Mesendoderm (in vitro differentiated cells): ENCODE results near the gene RNF115.
A peak's percentile ranks its signal among the peaks of the same experiment; 100 is the strongest.
"Not testable (repeated sequence)": the region's sequence is repeated elsewhere in the genome, so short reads cannot be mapped to it uniquely, and the experiment has no call there.

Experiments
- DNase-seq: peaks from one replicate; pipeline ENCODE4 v3.0.0; 2013
- H2AK5ac ChIP-seq: 2 replicates; pipeline ENCODE4 v1.6.1; 2013; ENCODE audit warnings: low read length, inconsistent platforms
- H2BK120ac ChIP-seq: 2 replicates; pipeline ENCODE4 v1.6.1; 2013; ENCODE audit warnings: low read depth, mild to moderate bottlenecking, low read length, moderate library complexity, mixed read lengths
- H2BK15ac ChIP-seq: replicated peaks from 2 replicates; pipeline ENCODE4 v1.6.1; 2013; ENCODE audit warnings: low read depth, mild to moderate bottlenecking, moderate library complexity
- H2BK5ac ChIP-seq: 2 replicates; pipeline ENCODE4 v1.6.1; 2013; ENCODE audit warnings: low read length, inconsistent platforms
- H3K18ac ChIP-seq: 2 replicates; pipeline ENCODE4 v1.6.1; 2013; ENCODE audit warnings: mild to moderate bottlenecking, low read length, mixed read lengths
- H3K23ac ChIP-seq: one replicate; pipeline ENCODE4 v1.6.1; 2013; ENCODE audit warnings: low read length
- H3K27ac ChIP-seq: 2 replicates; pipeline ENCODE4 v1.5.1; 2013; ENCODE audit warnings: low read depth, mild to moderate bottlenecking, inconsistent platforms, low read length, moderate library complexity
- H3K27me3 ChIP-seq: 2 replicates; pipeline ENCODE4 v1.6.1; 2013; ENCODE audit warnings: low read length, control low read depth, mild to moderate bottlenecking, inconsistent platforms; ENCODE audit not compliant: insufficient read depth, poor library complexity
- H3K36me3 ChIP-seq: 2 replicates; pipeline ENCODE4 v1.6.1; 2013; ENCODE audit warnings: low read length, inconsistent platforms; ENCODE audit not compliant: control insufficient read depth, insufficient read depth
- H3K4ac ChIP-seq: one replicate; pipeline ENCODE4 v1.6.1; 2013; ENCODE audit warnings: low read depth, mild to moderate bottlenecking, low read length, moderate library complexity
- H3K4me1 ChIP-seq: 2 replicates; pipeline ENCODE4 v1.6.1; 2013; ENCODE audit warnings: low read depth, low read length, inconsistent platforms; ENCODE audit not compliant: control insufficient read depth
- H3K4me2 ChIP-seq: 2 replicates; pipeline ENCODE4 v1.6.1; 2013; ENCODE audit warnings: low read length
- H3K4me3 ChIP-seq: 2 replicates; pipeline ENCODE4 v1.5.1; 2013; ENCODE audit warnings: mild to moderate bottlenecking, low read length
- H3K56ac ChIP-seq: one replicate; pipeline ENCODE4 v1.6.1; 2013; ENCODE audit warnings: low read length
- H3K79me1 ChIP-seq: 2 replicates; pipeline ENCODE4 v1.6.1; 2013; ENCODE audit warnings: low read length, inconsistent platforms
- H3K79me2 ChIP-seq: 2 replicates; pipeline ENCODE4 v1.6.1; 2013; ENCODE audit warnings: mild to moderate bottlenecking, low read length; ENCODE audit not compliant: control insufficient read depth, insufficient read depth
- H3K9ac ChIP-seq: 2 replicates; pipeline ENCODE4 v1.6.1; 2013; ENCODE audit warnings: low read length, inconsistent platforms
- H4K5ac ChIP-seq: one replicate; pipeline ENCODE4 v1.6.1; 2013; ENCODE audit warnings: low read length
- H4K8ac ChIP-seq: one replicate; pipeline ENCODE4 v1.6.1; 2013; ENCODE audit warnings: low read depth, mild to moderate bottlenecking, control low read depth, low read length, moderate library complexity
- WGBS: extraction: QIAGEN DNeasy Blood & Tissue Kit; methylation state at CpG from one replicate; pipeline ENCODE4 v1.1.7; 2013; ENCODE audit warnings: low lambda C conversion rate, missing lambda C conversion rate; ENCODE audit not compliant: insufficient coverage; ENCODE audit errors: extremely low coverage; 5-methylcytosine and 5-hydroxymethylcytosine counted together

Gene RNF115

DNA sequence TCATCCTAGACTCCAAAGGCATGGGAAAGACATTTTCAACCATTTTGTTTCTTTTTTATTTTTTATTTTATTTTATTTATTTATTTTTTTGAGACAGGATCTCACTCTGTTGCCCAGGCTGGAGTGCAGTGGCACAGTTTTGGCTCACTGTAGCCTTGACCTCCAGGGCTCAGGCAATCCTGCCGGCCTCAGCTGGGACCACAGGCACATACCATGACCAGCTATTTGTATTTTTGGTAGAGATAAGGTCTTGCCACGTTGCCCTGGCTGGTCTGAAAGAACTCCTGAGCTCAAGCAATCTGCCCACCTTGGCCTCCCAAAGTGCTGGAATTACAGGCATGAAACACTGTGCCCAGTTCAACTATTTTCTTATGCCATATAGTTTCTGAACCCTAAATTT lies 32.0 kb downstream of the RNF115 start:
- not testable (repeated sequence) for H2BK120ac ChIP-seq, H3K4me2 ChIP-seq, H3K18ac ChIP-seq, H2AK5ac ChIP-seq, H3K4me1 ChIP-seq, H3K4ac ChIP-seq, H3K4me3 ChIP-seq, H3K27me3 ChIP-seq, H3K27ac ChIP-seq, DNase-seq, H4K8ac ChIP-seq, H2BK15ac ChIP-seq, H3K79me1 ChIP-seq, H3K23ac ChIP-seq, H3K56ac ChIP-seq, H3K9ac ChIP-seq, H3K36me3 ChIP-seq, H3K79me2 ChIP-seq, H2BK5ac ChIP-seq, H4K5ac ChIP-seq
- no CpG with 5 or more reads among the region's 2 CpGs for WGBS

DNA sequence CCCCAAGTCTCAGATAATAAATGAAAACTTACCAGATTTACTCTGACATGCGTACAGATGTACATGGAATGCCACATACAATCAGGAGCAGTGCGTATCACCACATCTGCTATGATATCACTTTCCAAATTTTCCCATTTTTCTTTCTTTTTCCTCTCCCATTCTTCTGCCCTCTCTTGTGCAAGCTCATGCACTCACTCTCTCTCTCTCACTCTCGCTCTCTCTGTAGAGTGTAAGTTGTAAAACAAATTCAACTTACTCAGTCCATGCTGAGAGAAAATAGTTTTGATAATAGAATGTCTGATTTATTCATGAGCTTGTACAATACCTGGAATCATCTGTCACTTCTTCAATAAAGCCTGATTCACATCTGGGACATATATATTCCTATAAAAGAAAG lies 35.3 kb downstream of the RNF115 start:
- Histone ChIP-seq H3K4me1 (peaks cover 5% of the 10 kb centered on the region), H3K23ac (no peak overlapping the region), H3K18ac (no peak overlapping the region), H3K27ac (no peak overlapping the region), H3K4me3 (no peak overlapping the region), H2AK5ac (no peak overlapping the region), H4K8ac (no peak overlapping the region), H3K4ac (no peak overlapping the region), H3K36me3 (no peaks in the 10 kb centered on the region), H4K5ac (no peak overlapping the region), H2BK120ac (no peak overlapping the region), H3K9ac (no peak overlapping the region), H2BK15ac (no peak overlapping the region), H3K4me2 (no peak overlapping the region), H2BK5ac (no peak overlapping the region), H3K79me1 (peaks cover 3% of the 10 kb centered on the region), H3K27me3 (no peaks in the 10 kb centered on the region), H3K56ac (no peak overlapping the region), H3K79me2 (no peaks in the 10 kb centered on the region)
- no CpG with 5 or more reads among the region's 3 CpGs for whole genome bisulfite sequencing
- DNase-seq: no peak

DNA sequence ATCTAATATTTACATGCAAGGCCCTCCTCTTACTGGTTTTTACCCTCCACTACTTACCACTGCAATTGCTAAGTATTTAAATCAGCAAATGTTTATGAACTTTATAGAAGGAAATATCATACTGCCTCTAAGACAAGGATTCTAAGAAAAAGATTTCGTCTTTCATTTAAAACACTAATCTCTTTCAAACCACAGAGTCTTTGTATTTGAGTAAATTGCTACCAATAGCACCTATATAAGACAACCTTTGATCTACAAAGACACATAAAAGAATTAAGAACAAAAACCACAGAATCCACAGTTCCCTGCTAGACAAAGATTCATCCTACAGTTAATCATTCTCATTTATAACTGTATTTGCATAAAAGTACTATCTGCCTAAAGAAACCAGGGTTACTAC lies 37.6 kb downstream of the RNF115 start:
- Histone ChIP-seq H2AK5ac (no peak overlapping the region), H3K9ac (no peak overlapping the region)
- no CpG with 5 or more reads among the region's 1 CpG for WGBS

DNA sequence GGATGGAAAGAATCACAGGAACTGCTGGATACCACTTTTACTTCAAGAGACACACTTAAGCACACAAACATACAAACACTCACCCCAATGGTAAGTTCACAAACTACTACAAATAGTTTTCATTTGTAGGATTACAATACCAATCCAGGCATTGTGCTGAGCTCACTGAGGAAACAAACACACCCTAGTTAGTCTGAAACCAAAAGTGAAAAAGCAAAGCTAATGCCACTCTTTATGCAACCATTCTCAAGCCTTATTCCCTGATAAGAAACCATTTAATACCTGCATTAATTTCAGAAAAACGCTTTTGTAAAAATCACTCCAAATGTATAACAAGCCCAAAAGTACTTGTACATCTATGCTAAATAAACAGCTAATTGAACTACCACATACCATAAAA lies 38.3 kb downstream of the RNF115 start:
- no peak overlapping the region for H2BK120ac ChIP-seq
- H3K4me1 ChIP-seq: peaks cover 5% of the 10 kb centered on the region
- no peaks in the 10 kb centered on the region for H3K27me3 ChIP-seq
- no peak overlapping the region for H3K18ac ChIP-seq
- no CpG with 5 or more reads among the region's 1 CpG for WGBS
- no peak overlapping the region for H2AK5ac ChIP-seq
- H3K4me3 ChIP-seq: no peak overlapping the region
- no peak overlapping the region for H3K4ac ChIP-seq
- no peak overlapping the region for H3K9ac ChIP-seq
- no peak for DNase-seq
- H3K36me3 ChIP-seq: no peaks in the 10 kb centered on the region
- no peak overlapping the region for H2BK15ac ChIP-seq
- H4K5ac ChIP-seq: no peak overlapping the region
- H3K79me2 ChIP-seq: no peaks in the 10 kb centered on the region
- H3K27ac ChIP-seq: peak overlapping the region; percentile 47
- H3K4me2 ChIP-seq: no peak overlapping the region
- no peak overlapping the region for H2BK5ac ChIP-seq
- no peak overlapping the region for H4K8ac ChIP-seq
- no peak overlapping the region for H3K56ac ChIP-seq
- no peak overlapping the region for H3K23ac ChIP-seq
- H3K79me1 ChIP-seq: no peaks in the 10 kb centered on the region

More for the DNA sequence above, 37.6 kb downstream of the RNF115 start:
- no peak for DNase-seq
- Histone ChIP-seq H3K79me2 (no peaks in the 10 kb centered on the region), H3K36me3 (no peaks in the 10 kb centered on the region), H2BK120ac (no peak overlapping the region), H3K4me3 (no peak overlapping the region), H3K27me3 (no peaks in the 10 kb centered on the region), H3K23ac (no peak overlapping the region), H2BK15ac (no peak overlapping the region), H2BK5ac (no peak overlapping the region), H3K56ac (no peak overlapping the region), H4K5ac (no peak overlapping the region), H3K18ac (no peak overlapping the region), H3K4me1 (peaks cover 5% of the 10 kb centered on the region), H3K27ac (no peak overlapping the region), H3K4ac (no peak overlapping the region), H3K79me1 (no peaks in the 10 kb centered on the region), H4K8ac (no peak overlapping the region), H3K4me2 (no peak overlapping the region)

DNA sequence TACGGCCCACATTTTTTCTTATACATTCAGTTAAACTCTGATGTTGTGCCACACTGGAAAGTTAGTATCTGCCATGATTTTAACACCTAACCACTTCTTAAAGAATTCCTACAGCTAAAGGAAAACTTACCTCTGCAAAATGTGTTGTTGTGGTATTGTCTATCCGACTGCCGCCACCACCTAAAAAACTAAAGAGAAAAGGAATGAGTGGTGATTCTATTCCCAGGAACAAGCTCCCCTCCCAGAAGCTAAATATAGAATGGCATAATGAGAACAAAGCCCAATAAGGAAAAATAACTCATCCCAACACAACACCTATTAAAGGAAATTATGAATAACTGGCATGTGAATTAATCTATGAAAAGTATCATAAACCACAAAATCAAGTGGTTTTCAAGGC lies 39.5 kb downstream of the RNF115 start:
- Histone ChIP-seq H4K8ac (no peak overlapping the region), H3K9ac (no peak overlapping the region), H2AK5ac (no peak overlapping the region), H3K23ac (no peak overlapping the region), H3K79me2 (no peaks in the 10 kb centered on the region), H3K4me3 (no peak overlapping the region), H3K56ac (no peak overlapping the region), H3K27me3 (no peaks in the 10 kb centered on the region), H2BK15ac (no peak overlapping the region), H3K4me2 (no peak overlapping the region), H2BK120ac (no peak overlapping the region), H3K79me1 (no peaks in the 10 kb centered on the region), H3K4ac (no peak overlapping the region), H3K18ac (no peak overlapping the region), H3K27ac (no peak overlapping the region), H4K5ac (no peak overlapping the region), H3K4me1 (peaks cover 5% of the 10 kb centered on the region), H2BK5ac (no peak overlapping the region), H3K36me3 (no peaks in the 10 kb centered on the region)
- no peak for DNase-seq
- no CpG with 5 or more reads among the region's 3 CpGs for WGBS

DNA sequence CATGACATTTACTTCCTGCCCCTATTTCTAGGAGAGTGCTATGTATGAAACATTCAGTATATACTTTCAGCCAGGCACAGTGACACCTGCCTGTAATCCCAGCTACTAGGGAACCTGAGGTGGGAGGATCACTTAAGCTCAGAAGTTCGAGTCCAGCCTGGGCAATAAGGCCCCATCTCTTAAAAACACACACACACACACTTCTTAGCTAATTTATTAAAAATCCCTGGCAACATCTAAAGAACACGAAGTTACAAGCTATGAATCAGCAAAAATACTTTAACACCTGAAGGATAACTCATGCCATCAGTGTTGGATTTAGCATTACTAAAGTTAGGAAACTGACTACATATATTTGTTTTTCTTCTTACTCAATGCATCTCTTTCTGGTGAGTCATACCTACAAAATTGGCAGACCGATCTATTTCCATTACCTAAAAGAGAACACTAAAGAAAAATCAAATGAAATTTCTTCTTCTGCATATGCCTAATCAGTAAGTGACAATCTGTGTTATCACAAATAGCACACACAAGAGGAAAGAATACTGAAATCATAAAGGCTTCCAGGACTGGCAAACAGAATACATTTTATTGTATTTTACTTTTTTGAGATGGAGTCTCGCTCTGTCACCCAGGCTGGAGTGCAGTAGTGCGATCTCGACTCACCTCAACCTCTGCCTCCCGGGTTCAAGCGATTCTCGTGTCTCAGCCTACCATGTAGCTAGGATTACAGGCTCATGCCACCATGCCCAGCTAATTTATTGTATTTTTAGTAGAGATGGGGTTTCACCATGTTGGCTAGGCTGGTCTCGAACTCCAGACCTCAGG lies 41.4 kb downstream of the RNF115 start:
- no peak overlapping the region for H4K5ac ChIP-seq
- no peak overlapping the region for H3K18ac ChIP-seq
- no peak overlapping the region for H2BK15ac ChIP-seq
- no peak overlapping the region for H3K4me2 ChIP-seq
- H3K27me3 ChIP-seq: no peaks in the 10 kb centered on the region
- no peak overlapping the region for H2BK120ac ChIP-seq
- H3K79me2 ChIP-seq: no peaks in the 10 kb centered on the region
- no CpG with 5 or more reads among the region's 10 CpGs for WGBS
- no peak overlapping the region for H2BK5ac ChIP-seq
- no peak overlapping the region for H3K56ac ChIP-seq
- H3K23ac ChIP-seq: no peak overlapping the region
- H4K8ac ChIP-seq: no peak overlapping the region
- H3K4me1 ChIP-seq: peaks cover 5% of the 10 kb centered on the region
- H3K4ac ChIP-seq: no peak overlapping the region
- no peaks in the 10 kb centered on the region for H3K79me1 ChIP-seq
- no peak overlapping the region for H3K9ac ChIP-seq
- no peak overlapping the region for H2AK5ac ChIP-seq
- DNase-seq: no peak
- no peaks in the 10 kb centered on the region for H3K36me3 ChIP-seq
- H3K27ac ChIP-seq: no peak overlapping the region
- H3K4me3 ChIP-seq: no peak overlapping the region
